ENCODE measurements around the gene MCEE. TPM values are rescaled to one million over a fixed set of nuclear protein-coding genes. Genes with fewer than 3 reads are reported as not detected.

The MCEE gene
- total and polyA plus RNA-seq, 4 donors: 16.4 to 32.3 (median 21.6) TPM

- Histone ChIP-seq H3K4me3 (peak within 1 kb of the TSS; percentile 82), H3K9me3 (ENCODE audit: control insufficient read depth in 4 of 4, insufficient read depth in 3 of 4, low read length in 3 of 4) (no peaks in the 10 kb centered on the region), H3K36me3 (ENCODE audit: control insufficient read depth in 4 of 4, insufficient read depth in 4 of 4, low read length in 4 of 4) (peaks cover 1 to 14% (median 10%) of the 10 kb centered on the region in 4 donors), H3K4me1 (ENCODE audit: control insufficient read depth in 5 of 5, insufficient read depth in 5 of 5, low read length in 5 of 5) (peaks cover 3 to 26% (median 9%) of the 10 kb centered on the region in 5 donors), H3K27me3 (ENCODE audit: control insufficient read depth in 3 of 3, insufficient read depth in 3 of 3, low read length in 2 of 3) (no peaks in the 10 kb centered on the region), H3K9ac (ENCODE audit: insufficient read depth in 1 of 2, low read length in 2 of 2) (peak within 1 kb of the TSS; percentile 47 to 99), H3K27ac (ENCODE audit: low read depth in 1 of 2, low read length in 1 of 2) (peak within 1 kb of the TSS; percentile 74 to 97)
- WGBS, 2 donors: 0% methylated on average over 56 to 66 of the region's 66 CpGs
- DNase-seq: peak; percentile 97 to 98 (median 98)
- peak; percentile 90 for ATAC-seq (ENCODE audit: insufficient read depth, low FRiP score)
- TF ChIP-seq, protein P1, sequence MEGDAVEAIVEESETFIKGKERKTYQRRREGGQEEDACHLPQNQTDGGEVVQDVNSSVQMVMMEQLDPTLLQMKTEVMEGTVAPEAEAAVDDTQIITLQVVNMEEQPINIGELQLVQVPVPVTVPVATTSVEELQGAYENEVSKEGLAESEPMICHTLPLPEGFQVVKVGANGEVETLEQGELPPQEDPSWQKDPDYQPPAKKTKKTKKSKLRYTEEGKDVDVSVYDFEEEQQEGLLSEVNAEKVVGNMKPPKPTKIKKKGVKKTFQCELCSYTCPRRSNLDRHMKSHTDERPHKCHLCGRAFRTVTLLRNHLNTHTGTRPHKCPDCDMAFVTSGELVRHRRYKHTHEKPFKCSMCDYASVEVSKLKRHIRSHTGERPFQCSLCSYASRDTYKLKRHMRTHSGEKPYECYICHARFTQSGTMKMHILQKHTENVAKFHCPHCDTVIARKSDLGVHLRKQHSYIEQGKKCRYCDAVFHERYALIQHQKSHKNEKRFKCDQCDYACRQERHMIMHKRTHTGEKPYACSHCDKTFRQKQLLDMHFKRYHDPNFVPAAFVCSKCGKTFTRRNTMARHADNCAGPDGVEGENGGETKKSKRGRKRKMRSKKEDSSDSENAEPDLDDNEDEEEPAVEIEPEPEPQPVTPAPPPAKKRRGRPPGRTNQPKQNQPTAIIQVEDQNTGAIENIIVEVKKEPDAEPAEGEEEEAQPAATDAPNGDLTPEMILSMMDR (IDR thresholded peaks at IDR 0.05; ENCODE audit: control extremely low read depth, extremely low read depth): no peak
Observed at GRCh38 chr2:71068218-71069035, 61.6 kb downstream of the MCEE start, which contains the start of gene NAGK. TSS of gene NAGK (plus strand) at chr2:71068648. CDS start at chr2:71068684, 36 bp downstream.

- TF ChIP-seq, protein P1 (IDR thresholded peaks at IDR 0.05; ENCODE audit: control extremely low read depth, extremely low read depth): no peak
- Histone ChIP-seq H3K4me1 (ENCODE audit: control insufficient read depth in 5 of 5, insufficient read depth in 5 of 5, low read length in 5 of 5) (peaks cover 3 to 26% (median 9%) of the 10 kb centered on the region in 5 donors), H3K9me3 (ENCODE audit: control insufficient read depth in 4 of 4, insufficient read depth in 3 of 4, low read length in 3 of 4) (no peaks in the 10 kb centered on the region), H3K27ac (ENCODE audit: low read depth in 1 of 2, low read length in 1 of 2) (peak overlapping the region; percentile 74 to 97), H3K27me3 (ENCODE audit: control insufficient read depth in 3 of 3, insufficient read depth in 3 of 3, low read length in 2 of 3) (no peaks in the 10 kb centered on the region), H3K9ac (ENCODE audit: insufficient read depth in 1 of 2, low read length in 2 of 2) (peak overlapping the region; percentile 47 to 99), H3K36me3 (ENCODE audit: control insufficient read depth in 4 of 4, insufficient read depth in 4 of 4, low read length in 4 of 4) (peaks cover 0 to 8% (median 5%) of the 10 kb centered on the region in 4 donors), H3K4me3 (peak overlapping the region; percentile 82)
- ATAC-seq (ENCODE audit: insufficient read depth, low FRiP score): peak; percentile 7
- DNase-seq: peak in 1 of 3 donors; percentile 44
- WGBS, 2 donors: 4 to 8% methylated on average over 26 of the region's 26 CpGs
Observed at GRCh38 chr2:71067567-71068217, 62.3 kb downstream of the MCEE start.

GRCh38 chr2:71066856-71067255 is 63.2 kb downstream of the MCEE start:
- Histone ChIP-seq H3K27me3 (ENCODE audit: control insufficient read depth in 3 of 3, insufficient read depth in 3 of 3, low read length in 2 of 3) (no peaks in the 10 kb centered on the region), H3K9me3 (ENCODE audit: control insufficient read depth in 4 of 4, insufficient read depth in 3 of 4, low read length in 3 of 4) (no peaks in the 10 kb centered on the region), H3K4me3 (no peak overlapping the region), H3K9ac (ENCODE audit: insufficient read depth in 1 of 2, low read length in 2 of 2) (no peak overlapping the region), H3K36me3 (ENCODE audit: control insufficient read depth in 4 of 4, insufficient read depth in 4 of 4, low read length in 4 of 4) (peaks cover 0 to 4% (median 2%) of the 10 kb centered on the region in 4 donors), H3K27ac (ENCODE audit: low read depth in 1 of 2, low read length in 1 of 2) (no peak overlapping the region), H3K4me1 (ENCODE audit: control insufficient read depth in 5 of 5, insufficient read depth in 5 of 5, low read length in 5 of 5) (peaks cover 3 to 23% (median 9%) of the 10 kb centered on the region in 5 donors)
- DNase-seq (no peak), ATAC-seq (ENCODE audit: insufficient read depth, low FRiP score) (no peak)
- TF ChIP-seq, protein P1 (IDR thresholded peaks at IDR 0.05; ENCODE audit: control extremely low read depth, extremely low read depth): no peak
- WGBS, 2 donors: 82 to 89% methylated on average over 3 of the region's 3 CpGs
